ENCODE data around the gene SLC36A1.
"Not testable (repeated sequence)": the region's sequence is repeated elsewhere in the genome, so short reads cannot be mapped to it uniquely, and the experiment has no call there.

DNA sequence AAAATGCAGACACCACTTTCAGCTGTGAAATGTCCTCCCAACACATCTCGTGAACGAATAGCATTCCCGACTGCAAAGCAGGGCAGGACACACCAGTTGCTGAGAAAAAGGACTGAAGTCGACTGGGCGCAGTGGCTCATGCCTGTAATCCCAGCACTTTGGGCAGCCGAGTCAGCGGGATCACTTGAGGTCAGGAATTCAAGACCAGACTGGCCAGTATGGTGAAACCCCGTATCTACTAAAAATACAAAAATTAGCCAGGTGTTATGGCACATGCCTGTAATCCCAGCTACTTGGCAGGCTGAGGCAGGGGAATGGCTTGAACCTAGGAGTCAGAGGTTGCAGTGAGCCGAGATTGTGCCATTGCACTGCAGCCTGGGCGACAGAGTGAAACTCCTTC is 60.9 kb downstream of the SLC36A1 start:
- not testable (repeated sequence) for TF ChIP-seq POLR2A (IDR thresholded peaks at IDR 0.05)
- TF ChIP-seq, protein P1, sequence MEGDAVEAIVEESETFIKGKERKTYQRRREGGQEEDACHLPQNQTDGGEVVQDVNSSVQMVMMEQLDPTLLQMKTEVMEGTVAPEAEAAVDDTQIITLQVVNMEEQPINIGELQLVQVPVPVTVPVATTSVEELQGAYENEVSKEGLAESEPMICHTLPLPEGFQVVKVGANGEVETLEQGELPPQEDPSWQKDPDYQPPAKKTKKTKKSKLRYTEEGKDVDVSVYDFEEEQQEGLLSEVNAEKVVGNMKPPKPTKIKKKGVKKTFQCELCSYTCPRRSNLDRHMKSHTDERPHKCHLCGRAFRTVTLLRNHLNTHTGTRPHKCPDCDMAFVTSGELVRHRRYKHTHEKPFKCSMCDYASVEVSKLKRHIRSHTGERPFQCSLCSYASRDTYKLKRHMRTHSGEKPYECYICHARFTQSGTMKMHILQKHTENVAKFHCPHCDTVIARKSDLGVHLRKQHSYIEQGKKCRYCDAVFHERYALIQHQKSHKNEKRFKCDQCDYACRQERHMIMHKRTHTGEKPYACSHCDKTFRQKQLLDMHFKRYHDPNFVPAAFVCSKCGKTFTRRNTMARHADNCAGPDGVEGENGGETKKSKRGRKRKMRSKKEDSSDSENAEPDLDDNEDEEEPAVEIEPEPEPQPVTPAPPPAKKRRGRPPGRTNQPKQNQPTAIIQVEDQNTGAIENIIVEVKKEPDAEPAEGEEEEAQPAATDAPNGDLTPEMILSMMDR (IDR thresholded peaks at IDR 0.05) = not testable (repeated sequence)
